Measurements from ENCODE around the gene HSH2D.

The HSH2D gene

GRCh38 chr19:16121141-16121540 is 22.3 kb upstream of the HSH2D start:
- DNase-seq = no peak

DNA sequence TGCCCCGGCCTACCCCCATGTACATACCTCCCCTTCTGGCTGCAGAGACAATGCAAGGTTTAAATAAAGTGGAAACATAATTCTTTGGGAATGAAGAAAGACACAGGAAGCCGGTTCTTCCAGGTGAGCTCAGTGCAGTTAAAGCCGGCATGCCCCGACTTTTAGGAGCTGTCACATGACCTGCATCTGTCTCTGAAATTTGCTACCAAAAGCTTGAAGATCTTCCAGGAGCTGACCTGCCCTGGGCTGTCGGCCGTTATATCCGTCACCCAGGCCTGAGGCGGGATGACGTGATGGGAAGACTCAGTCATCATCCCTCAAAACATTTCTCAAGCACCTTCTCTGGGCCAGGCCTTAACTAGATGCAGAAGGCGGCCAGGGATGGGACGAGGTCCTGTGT is 21.5 kb upstream of the HSH2D start:
- no peak for DNase-seq

DNA sequence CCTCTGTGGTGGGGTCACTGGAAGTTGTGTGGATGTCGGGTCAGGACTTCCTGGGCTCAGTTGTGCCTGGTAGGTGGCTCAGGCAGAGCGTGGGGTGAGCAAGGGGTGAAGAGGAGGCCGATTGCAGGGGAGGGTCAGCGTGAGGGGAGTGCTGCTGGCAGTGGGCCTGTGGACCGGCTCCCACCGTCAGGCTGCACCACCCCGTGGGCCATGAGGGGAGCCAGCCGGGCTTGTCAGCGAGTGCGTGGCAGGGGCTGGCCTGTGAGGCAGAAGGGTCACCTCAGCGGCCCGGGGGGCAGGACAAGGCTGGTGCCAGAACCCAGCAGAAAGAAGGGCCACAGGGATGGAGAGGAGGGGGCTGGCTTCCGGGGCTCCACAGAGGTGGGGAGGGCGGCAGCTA is 18.5 kb upstream of the HSH2D start:
- no peak for DNase-seq

DNA sequence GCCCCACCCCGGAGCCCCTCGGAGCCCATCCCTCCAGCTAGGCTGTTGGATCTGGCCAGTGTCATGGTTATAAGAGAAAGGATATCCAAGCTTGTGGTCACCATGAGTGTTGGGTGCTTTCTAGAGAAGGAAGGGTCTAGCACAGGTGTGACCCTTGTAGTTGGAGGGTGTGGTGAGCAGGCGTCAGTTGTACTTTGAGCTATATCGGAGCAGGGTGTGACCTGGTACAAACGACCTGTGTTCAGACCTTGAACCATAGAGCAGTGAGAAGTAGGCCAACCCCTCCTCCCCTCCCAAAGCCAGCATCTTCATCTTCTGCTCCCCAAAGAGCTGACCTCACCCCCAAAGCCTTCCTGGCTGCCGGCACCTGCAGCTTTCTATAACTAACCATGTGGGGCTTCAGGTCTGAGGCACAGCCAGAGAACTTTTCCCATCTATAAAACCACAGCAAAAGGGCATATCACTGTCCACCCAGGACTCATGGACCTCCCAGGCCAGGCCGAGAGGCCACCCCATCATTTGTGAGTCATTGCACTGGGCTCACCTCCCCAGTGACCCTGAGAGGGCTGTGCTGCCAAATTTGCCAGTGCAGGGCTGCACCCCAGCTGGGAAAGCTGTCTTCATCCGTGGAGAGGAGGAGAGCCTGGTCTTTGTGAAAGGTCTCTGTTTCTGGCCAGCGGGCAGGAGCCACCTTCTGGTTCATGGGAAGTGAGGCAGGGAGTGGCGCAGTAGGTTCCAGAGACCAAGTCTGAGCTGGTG is 17.6 kb upstream of the HSH2D start:
- no peak for DNase-seq

GRCh38 chr19:16127080-16127479 is 16.4 kb upstream of the HSH2D start:
- no peak for DNase-seq

GRCh38 chr19:16127776-16128371 is 15.6 kb upstream of the HSH2D start:
- no peak for DNase-seq

DNA sequence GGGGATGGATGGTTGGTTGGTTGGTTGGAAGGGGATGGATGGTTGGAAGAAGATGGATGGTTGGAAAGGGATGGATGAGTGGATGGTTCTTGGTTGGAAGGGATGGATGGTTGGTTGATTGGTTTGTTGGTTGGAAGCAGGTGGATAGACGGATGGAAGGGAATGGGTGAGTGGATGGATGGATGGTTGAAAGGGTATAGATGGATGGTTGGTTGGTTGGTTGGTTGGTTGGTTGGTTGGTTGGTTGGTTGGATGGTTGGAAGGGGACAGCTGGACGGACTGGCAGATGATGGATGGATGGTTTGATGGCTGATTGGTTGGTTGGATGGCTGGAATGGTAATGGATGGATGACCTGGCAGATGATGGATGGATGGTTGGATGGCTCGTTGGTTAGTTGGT is 11.8 kb upstream of the HSH2D start:
- no peak for DNase-seq

DNA sequence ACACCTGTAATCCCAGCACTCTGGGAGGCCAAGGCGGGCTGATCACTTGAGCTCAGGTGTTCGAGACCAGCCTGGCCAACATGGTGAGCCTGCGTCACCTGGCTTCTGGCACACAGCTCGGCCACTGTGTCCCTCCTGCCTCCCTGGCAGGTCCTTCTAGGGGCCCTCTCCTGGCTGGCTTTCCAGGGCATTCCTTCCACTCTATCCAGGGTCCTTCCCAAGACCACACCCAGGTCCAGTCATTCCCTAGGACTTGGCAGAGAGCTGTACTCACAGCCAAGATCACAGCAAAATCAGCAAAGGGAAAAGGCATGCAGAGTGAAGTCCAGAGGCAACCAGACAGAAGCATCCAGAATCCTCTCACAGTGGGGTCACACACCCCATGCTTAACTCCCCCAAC is 9.7 kb upstream of the HSH2D start:
- DNase-seq = no peak

DNA sequence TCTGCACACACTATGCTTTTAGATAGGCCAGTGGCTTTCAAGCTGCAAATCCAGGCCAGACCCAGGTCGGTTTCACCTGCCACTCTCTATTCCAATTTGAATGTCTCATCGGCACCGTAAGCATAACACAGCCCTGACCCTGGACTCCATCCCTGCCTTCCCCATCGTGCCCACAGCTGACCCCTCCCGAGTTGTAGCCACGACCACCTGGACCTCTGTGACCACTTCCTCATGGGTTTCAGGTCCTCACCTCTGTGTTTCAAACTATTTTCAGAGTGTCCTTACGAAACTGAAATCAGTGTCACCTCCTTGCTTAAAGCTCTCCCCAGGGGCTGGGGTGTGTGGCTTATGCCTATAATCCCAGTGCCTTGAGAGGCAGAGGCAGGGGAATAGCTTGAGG is 9.0 kb upstream of the HSH2D start:
- DNase-seq = no peak

- DNase-seq = no peak
These were observed 7.9 kb upstream of the HSH2D start for GRCh38 chr19:16135430-16136127.

- no peak for DNase-seq
These were observed 7.1 kb upstream of the HSH2D start for GRCh38 chr19:16136185-16136999.

- DNase-seq = no peak
These were observed 3.7 kb upstream of the HSH2D start for GRCh38 chr19:16139752-16140151.

DNA sequence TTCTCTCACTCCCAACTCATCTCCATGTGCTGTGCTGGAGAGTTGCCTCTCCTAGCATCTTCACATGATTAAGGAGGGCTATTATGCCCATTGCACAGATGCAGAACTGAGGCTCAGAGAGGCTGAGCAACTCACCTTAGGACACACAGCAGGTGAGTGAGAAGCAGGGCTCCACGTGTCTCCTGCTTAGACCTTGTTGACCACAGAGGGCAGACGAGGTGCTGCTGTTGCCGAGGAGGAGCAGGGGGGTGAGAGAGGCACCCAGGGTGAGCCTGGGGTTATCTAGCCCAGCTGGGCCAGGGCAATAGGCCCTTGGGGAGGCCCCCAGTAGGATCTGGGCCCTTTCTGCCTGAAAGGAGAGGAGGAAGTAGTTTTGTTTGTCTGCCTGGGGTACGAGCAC is 2.4 kb upstream of the HSH2D start:
- no peak for DNase-seq

DNA sequence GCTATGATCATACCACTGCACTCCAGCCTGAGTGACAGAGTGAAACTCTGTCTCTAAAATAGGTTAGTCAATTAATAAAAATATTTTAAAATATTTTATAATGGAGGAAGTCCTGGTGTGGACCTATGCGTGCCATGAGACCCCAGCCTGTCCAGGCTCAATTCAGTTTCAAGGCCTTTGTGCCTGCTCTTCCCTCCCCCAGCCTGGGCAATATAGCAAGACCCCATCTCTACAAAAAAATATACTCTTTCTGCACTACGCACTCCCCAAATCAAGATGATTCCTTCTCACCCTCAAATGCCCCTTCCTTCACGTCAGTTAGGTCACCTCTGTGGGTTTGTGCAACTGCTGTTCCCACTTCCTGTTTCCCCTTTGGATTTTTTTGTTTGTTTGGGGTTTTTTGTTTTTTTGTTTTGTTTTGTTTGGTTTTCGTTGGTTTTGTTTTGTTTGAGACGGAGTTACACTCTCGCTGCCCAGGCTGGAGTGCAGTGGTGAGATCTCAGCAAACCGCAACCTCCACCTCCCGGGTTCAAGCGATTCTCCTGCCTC is 1.4 kb upstream of the HSH2D start:
- no peak for DNase-seq

GRCh38 chr19:16144216-16144581 is 714 bp downstream of the HSH2D start:
- DNase-seq = no peak

DNA sequence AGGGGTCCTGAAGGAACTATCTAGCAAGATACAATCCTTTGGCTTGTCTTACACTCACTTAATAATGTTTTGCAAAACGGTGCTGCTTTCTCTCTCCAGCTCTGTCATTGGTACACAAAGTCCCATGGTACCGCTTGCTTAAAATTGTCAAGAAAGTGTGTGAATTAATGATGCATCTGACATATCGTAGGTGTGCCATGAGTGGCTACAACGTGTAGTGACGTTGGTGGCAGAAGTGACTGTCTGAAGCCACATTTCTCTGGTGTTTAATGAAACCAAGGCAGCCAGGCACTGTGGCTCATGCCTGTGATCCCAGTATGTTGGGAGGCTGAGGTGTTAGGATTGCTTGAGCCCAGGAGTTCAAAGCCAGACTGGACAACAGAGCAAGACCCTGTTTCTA is 2.6 kb downstream of the HSH2D start:
- DNase-seq = no peak

DNA sequence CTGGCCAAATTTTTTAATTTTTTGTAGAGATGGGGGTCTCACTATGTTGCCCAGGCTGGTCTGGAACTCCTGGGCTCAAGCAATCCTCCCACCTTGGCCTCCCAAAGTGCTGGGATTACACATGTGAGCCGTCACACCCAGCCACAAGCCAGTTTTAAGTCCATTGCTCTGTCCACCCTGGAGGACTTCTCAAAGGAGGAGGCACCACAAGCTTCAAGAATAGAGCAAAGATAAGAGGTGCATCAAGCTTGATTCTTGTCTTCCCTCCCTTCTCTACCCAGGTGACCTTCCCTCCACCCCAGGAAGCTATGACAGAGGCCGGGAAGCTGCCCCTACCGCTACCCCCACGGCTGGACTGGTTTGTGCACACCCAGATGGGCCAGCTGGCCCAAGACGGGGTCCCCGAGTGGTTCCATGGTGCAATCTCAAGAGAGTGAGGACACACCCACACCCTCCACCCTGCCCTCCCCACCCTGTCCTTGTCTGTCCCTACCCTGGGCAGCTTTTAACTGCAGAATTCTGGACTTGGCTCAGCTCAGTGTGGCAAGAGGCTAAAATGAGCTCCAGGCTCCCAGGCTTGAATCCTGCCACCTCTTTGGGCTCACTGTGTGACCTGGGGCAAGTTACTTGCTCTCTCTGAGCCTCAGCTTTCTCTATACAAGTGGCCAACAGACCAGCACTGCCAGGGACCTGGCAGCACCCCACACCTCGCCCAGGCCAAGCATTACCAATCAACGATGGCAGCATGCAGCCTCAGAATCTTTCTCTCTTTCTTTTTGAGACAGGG is 5.2 kb downstream of the HSH2D start:
- DNase-seq = no peak

- DNase-seq = no peak
These were observed 10.3 kb downstream of the HSH2D start for GRCh38 chr19:16153582-16154336.

- DNase-seq = no peak
These were observed 11.1 kb downstream of the HSH2D start for GRCh38 chr19:16154557-16154956.

- DNase-seq = no peak
These were observed 11.6 kb downstream of the HSH2D start for GRCh38 chr19:16155128-16155527.

DNA sequence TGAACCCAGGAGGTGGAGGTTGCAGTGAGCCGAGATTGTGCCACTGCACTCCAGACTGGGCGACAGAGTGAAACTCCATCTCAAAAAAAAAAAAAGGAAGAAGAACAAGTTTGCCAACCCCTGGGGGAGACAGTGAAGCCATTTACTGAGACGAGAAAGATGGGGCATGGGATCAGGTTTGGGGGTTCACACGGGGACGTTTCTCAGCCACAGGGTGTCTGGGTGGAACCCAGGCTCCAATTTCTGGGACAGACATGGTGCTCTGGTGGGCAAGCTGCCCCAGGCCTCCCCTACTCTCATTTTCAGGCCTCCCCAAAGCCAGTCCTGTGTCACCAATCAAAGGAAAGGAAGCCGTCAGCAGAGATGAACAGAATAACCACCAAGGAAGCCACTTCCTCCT is 13.4 kb downstream of the HSH2D start:
- no peak for DNase-seq

GRCh38 chr19:16157601-16158000 is 14.1 kb downstream of the HSH2D start:
- no peak for DNase-seq

Data from stimulated activated CD4-positive, alpha-beta T cell treated with anti-CD3 and anti-CD28 coated beads, Interleukin-12 subunit alpha, Interleukin-12 subunit beta, amount 100 ng/mL, for 4 hours (primary cell).